ENCODE measurements around the gene SRBD1.

The SRBD1 gene

GRCh38 chr2:45418532-45418931, 192.5 kb downstream of the SRBD1 start:
- DNase-seq (ENCODE audit: low read depth in 2 of 2) = no peak

GRCh38 chr2:45415534-45416123, 195.4 kb downstream of the SRBD1 start:
- no peak for DNase-seq (ENCODE audit: low read depth in 2 of 2)

GRCh38 chr2:45412754-45413379, 198.2 kb downstream of the SRBD1 start:
- DNase-seq (ENCODE audit: low read depth in 2 of 2) = no peak

GRCh38 chr2:45409677-45410076, 201.4 kb downstream of the SRBD1 start:
- no peak for DNase-seq (ENCODE audit: low read depth in 2 of 2)

GRCh38 chr2:45406621-45407020, 204.4 kb downstream of the SRBD1 start:
- no peak for DNase-seq (ENCODE audit: low read depth in 2 of 2)

- no peak for DNase-seq (ENCODE audit: low read depth in 2 of 2)
These were observed 206.2 kb downstream of the SRBD1 start for GRCh38 chr2:45404807-45405297.

- no peak for DNase-seq (ENCODE audit: low read depth in 2 of 2)
These were observed 208.0 kb downstream of the SRBD1 start for GRCh38 chr2:45403036-45403435.

GRCh38 chr2:45401431-45401922, 209.6 kb downstream of the SRBD1 start:
- no peak for DNase-seq (ENCODE audit: low read depth in 2 of 2)

- no peak for DNase-seq (ENCODE audit: low read depth in 2 of 2)
These were observed 211.9 kb downstream of the SRBD1 start for GRCh38 chr2:45399040-45399784.

GRCh38 chr2:45397292-45397691, 213.8 kb downstream of the SRBD1 start:
- no peak for DNase-seq (ENCODE audit: low read depth in 2 of 2)

GRCh38 chr2:45396671-45397070, 214.4 kb downstream of the SRBD1 start:
- no peak for DNase-seq (ENCODE audit: low read depth in 2 of 2)

GRCh38 chr2:45394842-45395241, 216.2 kb downstream of the SRBD1 start:
- DNase-seq (ENCODE audit: low read depth in 2 of 2) = no peak

- no peak for DNase-seq (ENCODE audit: low read depth in 2 of 2)
These were observed 216.9 kb downstream of the SRBD1 start for GRCh38 chr2:45394216-45394615.

- DNase-seq (ENCODE audit: low read depth in 2 of 2) = no peak
These were observed 219.2 kb downstream of the SRBD1 start for GRCh38 chr2:45391866-45392265.

GRCh38 chr2:45390861-45391260, 220.2 kb downstream of the SRBD1 start:
- DNase-seq (ENCODE audit: low read depth in 2 of 2) = no peak

- DNase-seq (ENCODE audit: low read depth in 2 of 2) = no peak
These were observed 220.6 kb downstream of the SRBD1 start for GRCh38 chr2:45390441-45390840.

GRCh38 chr2:45388541-45389100, 222.4 kb downstream of the SRBD1 start:
- no peak for DNase-seq (ENCODE audit: low read depth in 2 of 2)

GRCh38 chr2:45382744-45383143, 228.3 kb downstream of the SRBD1 start:
- DNase-seq (ENCODE audit: low read depth in 2 of 2) = no peak

- DNase-seq (ENCODE audit: low read depth in 2 of 2) = no peak
These were observed 230.8 kb downstream of the SRBD1 start for GRCh38 chr2:45380131-45380836.

- DNase-seq (ENCODE audit: low read depth in 2 of 2) = no peak
These were observed 231.5 kb downstream of the SRBD1 start for GRCh38 chr2:45379399-45380087.

GRCh38 chr2:45373534-45373933, 237.5 kb downstream of the SRBD1 start:
- no peak for DNase-seq (ENCODE audit: low read depth in 2 of 2)

Measured in stimulated activated CD4-positive, alpha-beta T cell treated with anti-CD3 and anti-CD28 coated beads, Interleukin-12 subunit alpha, Interleukin-12 subunit beta, amount 100 ng/mL, for 24 hours (primary cell).